Activated CD8-positive, alpha-beta memory T cell treated with anti-CD3 and anti-CD28 coated beads, Interleukin-2, amount 50 U/mL, for 1 hour (primary cell): ENCODE data around the gene CFD.
"Not testable (repeated sequence)": the region's sequence is repeated elsewhere in the genome, so short reads cannot be mapped to it uniquely, and the experiment has no call there.

Experiments
- DNase-seq: peaks from one replicate; pipeline ENCODE4 v3.0.0-alpha.2; 2020; ENCODE audit errors: extremely low read depth

Gene CFD

DNA sequence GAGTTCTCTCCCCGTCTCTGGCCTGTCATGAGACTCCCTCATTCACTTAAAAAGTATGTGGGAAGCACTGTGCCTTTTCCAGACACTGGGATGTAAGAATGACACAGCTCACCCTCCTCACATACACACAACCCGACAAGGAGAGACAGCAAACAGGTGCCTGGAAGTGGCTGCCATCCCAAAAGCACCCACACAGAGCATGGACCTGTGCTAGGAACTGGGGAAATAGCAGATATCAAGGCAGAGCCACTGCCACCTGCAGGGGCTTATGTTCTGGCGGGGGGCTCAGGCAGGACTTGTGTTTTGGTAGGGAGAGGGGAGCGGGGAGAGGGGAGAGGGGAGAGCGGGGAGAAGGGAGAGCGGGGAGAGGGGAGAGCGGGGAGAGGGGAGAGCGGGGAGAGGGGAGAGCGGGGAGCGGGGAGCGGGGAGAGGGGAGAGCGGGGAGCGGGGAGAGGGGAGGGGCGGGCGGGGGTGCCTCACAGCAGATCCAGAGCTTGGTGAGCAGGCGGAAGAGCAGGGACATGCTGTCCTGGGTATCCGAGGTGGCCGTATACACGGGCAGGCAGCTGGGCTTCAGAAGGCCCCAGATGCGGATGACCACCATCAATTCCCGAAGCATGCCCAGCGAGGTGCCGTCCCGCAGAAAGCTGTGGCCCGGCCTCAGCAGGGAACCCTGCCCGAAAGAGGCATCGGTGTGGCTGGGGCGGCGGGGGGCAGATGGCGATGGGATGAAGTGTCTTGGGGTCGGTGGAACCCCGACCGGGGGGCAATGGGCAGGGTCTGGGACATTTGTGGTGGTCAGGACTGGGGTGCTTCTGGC is 12.2 kb downstream of the CFD start:
- DNase-seq, result no peak

DNA sequence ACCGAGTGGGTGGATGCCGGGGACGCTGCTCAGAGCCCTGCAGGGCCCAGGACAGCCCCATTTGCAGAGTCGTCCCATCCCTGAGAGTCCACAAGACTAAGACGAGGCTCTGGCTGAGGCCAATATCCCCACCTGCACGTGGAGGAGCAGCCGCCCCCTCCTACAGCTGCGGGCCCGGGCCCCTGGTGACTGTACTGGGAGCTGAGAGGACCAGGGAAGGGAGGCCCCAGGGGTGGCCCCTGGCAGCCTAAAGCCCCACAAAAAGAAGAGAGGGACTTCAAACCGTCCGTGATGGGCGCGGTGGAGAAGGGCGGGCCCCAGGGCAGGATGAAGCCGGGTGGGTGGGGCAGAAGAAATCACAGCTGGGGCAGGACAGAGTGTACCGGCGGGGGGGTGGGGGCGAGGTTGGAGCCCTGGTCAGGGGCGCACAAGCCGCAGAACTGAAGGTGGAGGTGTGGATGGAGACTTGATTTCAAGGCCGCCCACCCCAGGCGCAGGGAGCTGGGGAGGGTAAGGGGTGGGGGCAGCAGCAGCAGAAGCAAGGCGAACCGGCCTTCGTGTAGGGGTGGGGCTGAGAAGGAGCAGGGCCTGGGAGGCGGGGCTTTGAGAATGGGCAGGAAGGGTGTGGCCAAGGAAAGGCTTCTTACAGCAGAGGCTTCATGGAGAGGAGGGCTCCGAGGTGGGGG is 12.9 kb downstream of the CFD start:
- peak; percentile 66 for DNase-seq

DNA sequence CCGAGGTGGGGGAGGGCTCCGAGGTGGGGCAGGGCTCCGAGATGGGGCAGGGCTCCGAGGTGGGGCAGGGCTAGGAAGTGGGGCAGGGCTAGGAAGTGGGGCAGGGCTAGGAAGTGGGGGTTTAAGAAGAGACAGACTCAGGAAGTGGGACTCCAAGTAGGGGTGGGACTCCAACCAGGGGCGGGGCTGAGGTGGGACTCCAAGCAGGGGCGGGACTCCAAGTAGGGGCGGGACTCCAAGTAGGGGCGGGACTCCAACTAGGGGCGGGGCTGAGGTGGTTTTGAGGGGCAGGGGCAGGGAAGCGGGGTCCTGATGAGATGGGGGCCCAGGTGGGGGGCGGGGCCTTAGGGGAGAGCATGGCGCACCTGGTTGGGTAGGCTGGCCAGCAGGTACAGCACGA is 13.6 kb downstream of the CFD start:
- peak; percentile 49 for DNase-seq

DNA sequence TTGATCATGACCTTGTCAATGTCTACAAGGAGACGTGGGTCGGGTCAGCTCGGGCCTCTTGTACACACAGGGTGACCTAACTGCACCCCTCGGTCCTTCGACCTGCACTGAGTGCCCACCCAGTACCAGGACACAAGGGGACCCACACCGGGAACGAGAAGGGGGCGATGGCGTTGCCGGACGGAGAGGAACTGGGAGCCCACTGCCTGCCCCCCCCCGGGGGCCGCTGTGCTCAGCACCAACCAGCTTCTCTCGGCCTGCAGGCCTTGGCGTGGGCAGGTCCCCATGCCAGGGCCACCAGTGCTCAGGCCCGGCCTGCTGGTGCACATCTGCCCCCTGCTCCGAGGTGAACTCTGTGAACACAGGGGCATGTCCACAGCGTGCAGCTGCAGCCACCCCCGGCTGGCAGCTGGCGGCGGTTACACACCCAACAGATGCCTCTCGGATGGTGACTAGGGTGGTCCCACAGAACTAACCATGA is 14.1 kb downstream of the CFD start:
- no peak for DNase-seq

DNA sequence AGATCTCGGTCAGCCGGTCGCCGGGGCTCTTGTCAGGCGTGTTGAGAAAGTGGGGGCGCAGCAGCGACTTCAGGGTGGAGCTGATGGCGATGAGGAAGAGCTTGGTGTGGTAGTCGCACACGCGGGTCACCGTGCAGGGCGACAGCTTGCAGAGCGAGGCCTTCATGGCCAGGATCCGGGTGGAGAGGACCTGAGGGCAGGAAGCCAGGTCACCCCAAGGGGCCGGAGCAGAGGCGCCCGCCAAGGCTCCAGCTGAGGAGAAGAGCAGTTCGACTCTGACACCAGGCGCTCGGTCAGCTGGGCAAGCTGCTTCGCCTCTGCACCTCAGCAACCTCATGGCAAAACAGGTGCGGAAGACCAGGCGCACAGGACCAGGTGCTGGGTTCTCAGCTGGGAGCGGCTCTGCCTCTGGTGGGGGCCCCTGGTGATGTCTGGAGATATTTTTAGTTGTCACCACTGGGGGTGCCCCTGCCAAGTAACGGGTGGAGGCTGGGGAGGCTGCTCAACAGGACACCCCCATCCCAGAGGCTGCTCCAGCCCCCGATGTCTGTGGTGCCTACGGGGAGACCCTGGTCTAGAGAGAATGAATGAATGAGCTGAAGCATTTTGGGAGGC is 15.9 kb downstream of the CFD start:
- DNase-seq, result no peak

DNA sequence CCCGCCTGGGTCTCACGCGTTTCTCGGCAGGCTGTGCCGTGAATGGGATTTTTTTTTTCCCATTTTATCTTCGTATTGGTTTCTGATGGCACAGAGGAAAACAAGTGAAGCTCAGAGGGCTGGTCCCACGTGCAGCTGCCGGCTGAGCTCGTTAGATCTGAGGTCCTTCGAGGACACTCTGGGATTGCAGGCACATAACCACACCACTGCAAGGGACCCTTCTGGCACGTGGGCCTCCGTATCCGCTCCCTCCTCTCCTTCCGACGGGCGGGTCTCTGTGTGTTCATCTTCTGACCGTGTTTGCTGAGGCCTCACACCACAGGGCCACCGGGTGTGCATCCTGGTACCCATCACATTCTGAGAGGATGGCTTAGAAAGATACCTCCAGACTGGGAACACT is 16.6 kb downstream of the CFD start:
- DNase-seq, result no peak

DNA sequence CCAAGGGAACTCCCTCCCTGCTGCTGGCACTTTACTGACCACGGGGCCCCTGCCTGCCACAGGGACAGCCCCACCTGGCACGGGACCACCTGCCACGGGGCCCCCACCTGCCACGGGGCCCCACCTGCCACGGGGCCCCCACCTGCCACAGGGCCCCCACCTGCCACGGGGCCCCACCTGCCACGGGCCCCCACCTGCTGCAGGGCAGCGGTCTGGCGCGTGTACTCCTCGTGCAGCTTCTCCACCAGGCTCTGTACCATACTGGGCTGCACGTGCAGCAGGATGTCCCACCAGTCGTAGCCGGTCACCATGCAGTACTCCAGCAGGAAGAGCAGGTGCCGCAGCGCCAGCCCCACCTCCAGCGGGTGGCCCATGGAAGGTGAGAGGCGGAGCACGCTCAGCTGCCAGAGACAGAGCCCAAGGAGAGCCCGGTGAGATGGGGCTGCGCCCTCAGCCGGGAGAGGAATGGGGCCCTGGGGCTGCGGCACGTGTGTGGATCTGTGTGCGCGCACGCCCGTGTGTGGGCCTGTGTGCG is 17.4 kb downstream of the CFD start:
- no peak for DNase-seq

DNA sequence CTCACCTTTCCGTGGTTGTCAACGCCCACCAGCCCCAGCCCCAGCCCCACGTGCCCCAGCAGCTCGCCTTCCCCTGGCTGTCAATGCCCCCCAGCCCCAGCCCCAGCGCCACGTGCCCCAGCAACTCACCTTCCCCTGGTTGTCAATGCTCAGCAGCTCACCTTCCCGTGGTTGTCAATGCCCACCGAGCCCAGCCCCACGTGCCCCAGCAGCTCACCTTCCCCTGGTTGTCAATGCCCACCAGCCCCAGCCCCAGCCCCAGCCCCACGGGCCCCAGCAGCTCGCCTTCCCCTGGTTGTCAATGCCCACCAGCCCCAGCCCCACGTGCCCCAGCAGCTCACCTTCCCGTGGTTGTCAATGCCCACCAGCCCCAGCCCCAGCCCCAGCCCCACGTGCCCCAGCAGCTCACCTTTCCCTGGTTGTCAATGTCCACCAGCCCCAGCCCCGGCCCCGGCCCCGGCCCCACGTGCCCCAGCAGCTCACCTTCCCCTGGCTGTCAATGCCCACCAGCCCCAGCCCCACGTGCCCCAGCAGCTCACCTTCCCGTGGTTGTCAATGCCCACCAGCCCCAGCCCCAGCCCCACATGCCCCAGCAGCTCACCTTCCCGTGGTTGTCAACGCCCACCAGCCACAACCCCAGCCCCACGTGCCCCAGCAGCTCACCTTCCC is 18.7 kb downstream of the CFD start:
- DNase-seq, result not testable (repeated sequence)

DNA sequence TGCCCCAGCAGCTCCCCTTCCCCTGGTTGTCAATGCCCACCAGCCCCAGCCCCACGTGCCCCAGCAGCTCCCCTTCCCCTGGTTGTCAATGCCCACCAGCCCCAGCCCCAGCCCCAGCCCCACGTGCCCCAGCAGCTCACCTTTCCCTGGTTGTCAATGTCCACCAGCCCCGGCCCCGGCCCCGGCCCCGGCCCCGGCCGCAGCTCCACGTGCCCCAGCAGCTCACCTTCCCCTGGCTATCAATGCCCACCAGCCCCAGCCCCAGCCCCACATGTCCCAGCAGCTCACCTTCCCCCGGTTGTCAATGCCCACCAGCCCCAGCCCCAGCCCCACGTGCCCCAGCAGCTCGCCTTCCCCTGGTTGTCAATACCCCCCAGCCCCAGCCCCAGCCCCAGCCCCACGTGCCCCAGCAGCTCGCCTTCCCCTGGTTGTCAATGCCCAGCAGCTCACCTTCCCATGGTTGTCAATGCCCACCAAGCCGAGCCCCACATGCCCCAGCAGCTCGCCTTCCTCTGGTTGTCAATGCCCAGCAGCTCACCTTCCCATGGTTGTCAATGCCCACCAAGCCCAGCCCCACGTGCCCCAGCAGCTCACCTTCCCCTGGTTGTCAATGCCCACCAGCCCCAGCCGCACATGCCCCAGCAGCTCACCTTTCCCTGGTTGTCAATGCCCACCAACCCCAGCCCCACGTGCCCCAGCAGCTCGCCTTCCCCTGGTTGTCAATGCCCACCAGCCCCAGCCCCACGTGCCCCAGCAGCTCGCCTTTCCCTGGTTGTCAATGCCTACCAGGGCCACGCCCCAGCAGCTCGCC is 19.5 kb downstream of the CFD start:
- not testable (repeated sequence) for DNase-seq

DNA sequence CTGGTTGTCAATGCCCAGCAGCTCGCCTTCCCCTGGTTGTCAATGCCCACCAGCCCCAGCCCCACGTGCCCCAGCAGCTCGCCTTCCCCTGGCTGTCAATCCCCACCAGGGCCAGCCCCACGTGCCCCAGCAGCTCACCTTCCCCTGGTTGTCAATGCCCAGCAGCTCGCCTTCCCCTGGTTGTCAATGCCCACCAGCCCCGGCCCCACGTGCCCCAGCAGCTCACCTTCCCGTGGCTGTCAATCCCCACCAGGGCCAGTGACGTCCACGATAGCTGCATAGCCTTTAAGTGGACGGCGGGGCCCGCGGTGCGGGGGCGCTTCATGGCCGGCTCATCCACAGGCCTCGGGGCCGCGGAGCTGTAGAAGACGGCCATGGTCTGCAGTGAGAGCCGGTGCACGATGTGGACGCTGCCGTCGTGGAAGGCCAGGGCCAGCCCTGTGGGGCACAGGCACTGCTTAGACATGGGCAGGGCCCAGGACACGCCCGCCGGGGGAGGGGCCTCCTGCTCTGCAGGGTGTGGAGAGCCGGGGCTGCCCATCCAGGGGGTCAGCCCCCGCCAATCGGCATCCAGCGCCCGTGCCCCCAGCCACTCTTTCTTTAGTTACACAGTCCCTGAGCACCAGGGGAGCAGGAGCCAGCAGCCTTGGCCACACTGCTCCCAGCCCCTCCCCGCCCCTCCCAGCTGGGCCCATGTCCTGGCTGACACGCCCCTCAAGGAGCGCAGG is 20.4 kb downstream of the CFD start:
- DNase-seq, result no peak

DNA sequence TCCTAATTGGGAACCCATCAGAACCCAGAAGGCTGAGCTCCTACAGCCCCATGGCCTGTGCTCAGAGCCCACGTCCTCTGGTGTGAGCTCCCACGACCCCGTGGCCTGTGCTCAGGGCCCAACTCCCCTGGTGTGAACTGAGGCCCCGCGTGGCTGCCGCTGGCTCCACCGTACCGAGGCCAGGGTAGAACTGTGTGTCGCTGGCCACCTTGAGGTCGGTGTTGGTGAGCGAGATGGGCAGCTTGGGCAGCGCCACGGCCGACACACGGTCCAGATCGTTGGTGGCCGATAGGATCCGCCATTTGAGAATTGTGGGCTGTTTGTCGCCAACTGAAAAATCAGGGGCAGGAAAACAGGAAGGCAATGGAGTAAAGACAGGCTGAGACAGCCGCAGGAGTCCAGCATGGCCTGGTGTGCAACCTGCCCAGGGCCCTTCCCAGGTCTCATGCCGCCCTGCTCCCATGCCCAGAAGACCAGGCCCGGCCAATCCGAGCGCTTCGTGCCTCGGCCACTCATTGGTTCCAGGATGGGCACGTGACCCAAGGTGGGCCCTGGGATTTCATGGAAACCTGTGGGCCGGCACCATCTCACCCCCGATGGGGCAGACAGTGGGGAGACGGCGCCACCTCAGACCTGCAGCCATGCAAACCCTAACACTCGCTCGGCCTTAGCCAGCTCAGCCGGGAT is 22.1 kb downstream of the CFD start:
- no peak for DNase-seq

DNA sequence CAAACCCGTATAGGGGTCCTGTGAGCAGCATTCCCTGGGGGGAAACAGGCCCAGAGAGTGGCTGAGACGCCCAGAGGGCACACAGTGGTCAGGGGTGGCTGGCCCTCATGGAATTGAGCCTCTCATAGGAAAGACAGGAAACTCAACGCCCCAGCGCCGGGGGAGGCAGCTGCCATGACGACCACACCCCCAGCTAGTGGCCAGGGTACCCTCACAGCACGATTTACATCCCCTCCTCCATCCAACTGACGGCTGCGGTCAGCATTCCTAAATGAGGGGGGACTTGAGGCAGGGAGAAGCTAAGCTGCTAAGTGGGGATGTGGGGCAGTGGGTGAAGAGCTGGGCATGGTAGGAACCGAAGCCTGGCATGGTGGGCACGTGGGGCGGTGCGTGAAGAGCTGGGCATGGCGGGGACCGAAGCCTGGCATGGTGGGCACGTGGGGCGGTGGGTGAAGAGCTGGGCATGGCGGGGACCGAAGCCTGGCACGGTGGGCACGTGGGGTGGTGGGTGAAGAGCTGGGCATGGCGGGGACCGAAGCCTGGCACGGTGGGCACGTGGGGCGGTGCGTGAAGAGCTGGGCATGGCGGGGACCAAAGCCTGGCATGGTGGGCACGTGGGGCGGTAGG is 23.5 kb downstream of the CFD start:
- DNase-seq, result no peak

DNA sequence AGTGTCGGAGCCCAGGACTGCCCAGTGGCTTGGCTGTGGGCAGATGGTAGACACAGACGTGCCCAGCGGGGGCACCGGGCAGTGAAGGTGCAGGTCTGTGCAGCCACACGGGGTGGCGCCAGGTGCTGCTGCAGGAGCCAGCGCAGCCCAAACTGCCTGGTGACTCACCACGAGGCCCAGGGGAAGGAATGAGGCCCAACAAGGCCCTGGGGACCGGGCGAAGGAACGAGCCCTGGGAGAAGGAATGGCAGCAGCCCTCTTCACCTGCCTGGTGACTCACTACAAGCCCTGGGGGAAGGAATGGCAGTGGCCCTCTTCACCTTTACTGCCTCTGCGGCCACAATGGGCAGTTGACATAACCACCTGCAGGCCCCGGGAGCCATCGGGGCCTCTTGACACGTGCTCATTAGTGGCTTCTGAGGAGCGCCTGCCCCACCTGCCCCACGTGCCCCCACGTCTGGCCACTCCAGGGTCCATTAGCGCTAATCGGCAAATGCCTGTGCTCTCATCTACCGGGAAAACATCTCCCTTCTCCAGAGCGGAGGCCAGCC is 24.3 kb downstream of the CFD start:
- DNase-seq, result no peak

DNA sequence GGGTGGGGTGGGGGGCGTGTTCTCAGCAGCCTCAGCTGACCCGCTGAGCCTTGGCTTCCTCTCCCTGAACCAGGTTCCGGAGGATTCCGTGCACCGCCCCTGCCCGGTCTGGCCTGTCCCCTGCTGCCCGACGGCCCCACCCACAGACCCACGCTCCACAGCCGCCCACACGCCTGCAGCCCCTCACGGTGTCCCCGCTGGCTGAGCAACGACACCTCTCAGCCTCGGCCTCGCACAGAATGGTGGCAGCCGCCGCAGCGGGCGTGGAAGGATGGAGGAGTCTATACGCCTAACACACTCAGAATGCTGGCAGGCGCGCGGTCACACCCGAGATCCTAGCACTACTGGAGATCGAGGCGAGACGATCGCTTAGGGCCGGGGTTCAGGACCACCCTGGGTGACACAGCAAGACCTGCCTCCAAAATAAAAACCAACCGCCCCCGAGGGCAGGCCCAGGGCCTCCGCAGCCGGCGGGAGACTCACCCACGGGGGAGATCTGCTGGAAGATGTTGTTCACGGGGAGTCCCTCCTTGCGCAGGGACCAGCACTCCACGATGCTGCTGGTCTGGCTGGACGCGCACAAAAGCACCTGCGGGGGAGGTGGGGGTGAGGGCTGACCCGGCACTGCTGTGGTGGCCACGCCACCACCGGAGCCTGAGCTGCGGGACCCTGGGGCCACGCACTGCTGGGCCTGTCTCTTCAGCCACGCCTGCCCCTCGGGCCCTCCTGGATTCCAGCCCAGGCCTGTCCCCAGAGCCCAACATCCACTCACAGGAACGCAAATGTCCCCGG is 25.2 kb downstream of the CFD start:
- no peak for DNase-seq

DNA sequence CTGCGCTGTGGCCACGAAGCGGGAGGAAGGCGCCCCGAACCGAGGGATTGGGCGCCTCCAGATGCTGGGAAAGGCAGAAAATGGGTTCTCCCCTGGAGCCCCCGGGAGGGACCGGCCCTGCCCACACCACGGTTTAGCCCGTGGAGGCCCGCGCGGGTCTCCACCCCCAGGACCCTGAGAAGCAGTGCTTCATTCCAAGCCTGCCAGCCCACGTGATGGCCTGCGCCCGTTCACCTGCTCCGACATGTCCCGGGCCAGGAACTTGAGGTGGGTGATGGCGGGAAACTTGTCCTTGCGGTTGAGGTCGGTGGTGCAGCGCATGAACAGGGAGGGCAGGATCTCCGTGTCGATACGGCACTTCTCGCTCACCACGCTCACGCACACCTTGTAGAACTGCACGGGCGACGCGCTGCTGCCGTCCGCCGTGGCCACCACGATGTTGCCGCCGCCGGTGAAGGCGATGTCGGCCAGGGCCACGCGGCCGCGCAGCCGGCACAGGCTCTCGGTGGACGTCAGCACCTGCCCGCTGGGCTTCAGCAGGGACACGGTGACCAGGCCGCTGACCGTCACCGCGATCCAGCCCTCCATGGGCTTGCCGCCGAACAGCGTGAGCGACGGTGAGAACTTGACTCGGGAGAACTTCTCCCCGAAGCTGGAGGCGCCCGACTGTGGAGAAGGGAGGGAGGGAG is 26.2 kb downstream of the CFD start:
- DNase-seq, result no peak

DNA sequence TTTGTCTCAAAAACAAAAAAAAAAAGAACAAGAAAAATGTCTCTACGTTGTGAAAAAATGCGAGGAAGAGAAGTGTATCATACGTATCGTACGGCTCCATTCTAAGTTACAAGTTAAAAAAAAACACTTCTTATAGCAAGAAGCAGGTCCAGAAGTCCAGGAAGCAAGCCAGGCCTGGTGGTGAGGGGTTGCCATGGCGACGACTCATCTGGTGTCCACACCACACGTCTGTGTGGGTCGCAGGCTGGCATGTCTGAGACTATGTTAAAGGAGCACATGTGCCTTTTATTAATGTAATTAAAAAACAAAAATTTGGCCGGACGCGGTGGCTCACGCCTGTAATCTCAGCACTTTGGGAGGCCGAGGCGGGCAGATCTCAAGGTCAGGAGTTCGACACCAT is 27.6 kb downstream of the CFD start:
- no peak for DNase-seq

DNA sequence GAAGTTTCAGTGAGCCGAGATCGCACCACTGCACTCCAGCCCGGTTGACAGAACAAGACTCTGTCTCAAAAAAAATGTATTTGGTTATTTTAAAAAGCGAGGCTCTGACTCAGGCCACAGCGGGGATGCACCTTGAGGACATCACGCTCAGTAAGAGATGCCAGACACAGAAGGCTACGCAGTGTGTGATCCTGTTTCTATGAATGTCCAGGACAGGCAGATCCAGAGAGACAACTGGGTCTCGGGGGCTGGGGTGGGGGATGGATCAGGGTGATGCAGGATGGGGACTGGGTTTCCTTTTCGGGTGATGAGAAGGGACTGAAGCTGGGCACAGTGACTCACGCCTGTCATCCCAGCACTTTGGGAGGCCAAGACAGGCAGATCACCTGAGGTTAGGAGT is 28.1 kb downstream of the CFD start:
- no peak for DNase-seq
